Type B pancreatic cell (in vitro differentiated cells): Measurements from ENCODE around the gene SFRP2. TPM values are rescaled to one million over a fixed set of nuclear protein-coding genes. Genes with fewer than 3 reads are reported as not detected.

Experiments
- DNase-seq: peaks from one replicate; pipeline ENCODE4 v3.0.0; 2021; ENCODE audit warnings: mixed read lengths; ENCODE audit not compliant: unreplicated experiment; ENCODE audit errors: extremely low spot score
- H3K27ac Mint-ChIP-seq: 2 replicates; pipeline ENCODE4 v1.8.0; 2021; ENCODE audit warnings: mild to moderate bottlenecking, mixed read lengths
- H3K27me3 Mint-ChIP-seq: 2 replicates; pipeline ENCODE4 v1.8.0; 2021; ENCODE audit warnings: mixed read lengths
- H3K36me3 Mint-ChIP-seq: 2 replicates; pipeline ENCODE4 v1.8.0; 2021; ENCODE audit warnings: mixed read lengths
- H3K4me1 Mint-ChIP-seq: one replicate; pipeline ENCODE4 v1.8.0; 2021; ENCODE audit warnings: mixed read lengths; ENCODE audit not compliant: unreplicated experiment
- H3K4me3 Mint-ChIP-seq: 2 replicates; pipeline ENCODE4 v1.8.0; 2021; ENCODE audit warnings: mild to moderate bottlenecking, mixed read lengths
- H3K9me3 Mint-ChIP-seq: 2 replicates; pipeline ENCODE4 v1.8.0; 2021; ENCODE audit warnings: mixed read lengths
- CTCF ChIP-seq: fragments of 200-600 bp; sonication (generic); conservative IDR thresholded peaks from 2 replicates; pipeline ENCODE4 v1.5.0; 2021; ENCODE audit warnings: antibody characterized with exemption, mild to moderate bottlenecking
- total RNA-seq: library from RNA; stranded (reverse); gene quantifications from 2 replicates; pipeline ENCODE4 v1.2.1, GENCODE V29; 2021; ENCODE audit warnings: low replicate concordance

Gene SFRP2
- total RNA-seq, 1 donor from 2014 or later: 31.9 TPM

DNA sequence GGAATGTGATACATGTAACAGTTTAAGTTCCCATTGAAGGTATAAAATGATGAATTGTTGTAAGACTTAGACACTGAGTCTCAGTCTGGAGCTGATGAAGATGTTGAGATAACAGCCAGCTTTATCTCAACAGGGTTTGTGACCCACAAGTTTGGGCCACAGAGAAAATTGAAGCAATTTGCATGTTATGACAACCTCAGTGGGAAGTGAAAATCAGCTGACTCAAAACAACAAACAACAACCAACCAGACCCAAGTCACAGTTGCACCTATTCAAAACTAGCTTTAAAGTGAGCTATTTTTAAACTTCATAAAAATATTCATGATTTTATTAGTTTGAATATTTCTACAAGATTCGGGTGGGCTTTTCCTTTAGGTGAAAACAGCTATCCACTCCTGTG, 8.0 kb downstream of the SFRP2 start:
- peaks cover 29% of the 10 kb centered on the region for H3K4me1 Mint-ChIP-seq
- H3K27ac Mint-ChIP-seq: no peak overlapping the region
- H3K27me3 Mint-ChIP-seq: peaks cover 10% of the 10 kb centered on the region
- no peaks in the 10 kb centered on the region for H3K36me3 Mint-ChIP-seq
- H3K4me3 Mint-ChIP-seq: no peak overlapping the region
- TF ChIP-seq CTCF: no peak
- DNase-seq: no peak
- no peaks in the 10 kb centered on the region for H3K9me3 Mint-ChIP-seq

- Mint-ChIP-seq H3K9me3 (no peaks in the 10 kb centered on the region), H3K36me3 (no peaks in the 10 kb centered on the region), H3K27me3 (peaks cover 5% of the 10 kb centered on the region), H3K27ac (no peak overlapping the region), H3K4me3 (no peak overlapping the region), H3K4me1 (peaks cover 24% of the 10 kb centered on the region)
- DNase-seq: no peak
- no peak for TF ChIP-seq CTCF
Measured at GRCh38 chr4:153780221-153780620, 8.7 kb downstream of the SFRP2 start.

- no peaks in the 10 kb centered on the region for H3K9me3 Mint-ChIP-seq
- no peak overlapping the region for H3K27ac Mint-ChIP-seq
- no peak overlapping the region for H3K4me3 Mint-ChIP-seq
- DNase-seq: no peak
- peaks cover 2% of the 10 kb centered on the region for H3K27me3 Mint-ChIP-seq
- peaks cover 22% of the 10 kb centered on the region for H3K4me1 Mint-ChIP-seq
- no peaks in the 10 kb centered on the region for H3K36me3 Mint-ChIP-seq
- TF ChIP-seq CTCF: no peak
Measured at GRCh38 chr4:153778383-153778782, 10.5 kb downstream of the SFRP2 start.

- Mint-ChIP-seq H3K27me3 (peaks cover 2% of the 10 kb centered on the region), H3K9me3 (no peaks in the 10 kb centered on the region), H3K27ac (no peak overlapping the region), H3K4me3 (no peak overlapping the region), H3K4me1 (peaks cover 13% of the 10 kb centered on the region), H3K36me3 (no peaks in the 10 kb centered on the region)
- DNase-seq: no peak
- TF ChIP-seq CTCF: no peak
Measured at GRCh38 chr4:153777421-153777820, 11.5 kb downstream of the SFRP2 start.

DNA sequence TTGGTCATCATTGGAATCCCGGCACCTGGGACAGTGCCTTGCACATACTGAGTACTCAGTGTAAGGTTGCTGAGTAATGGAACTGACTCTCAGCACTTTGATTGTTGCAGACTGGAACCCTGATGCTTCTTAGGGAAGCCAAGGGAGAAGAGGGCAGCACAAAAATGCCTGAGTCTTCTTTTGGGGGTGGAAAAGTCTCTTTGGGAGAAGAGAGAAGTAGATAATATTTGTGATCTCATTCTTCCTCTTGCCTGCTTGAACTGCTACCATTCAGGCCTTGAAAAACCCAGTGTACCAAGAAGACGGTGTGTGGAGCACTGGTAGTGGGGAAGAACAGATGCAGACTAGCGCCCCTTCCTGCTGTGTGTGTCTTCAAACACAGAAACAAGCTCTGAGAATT, 12.3 kb downstream of the SFRP2 start:
- H3K4me1 Mint-ChIP-seq: peaks cover 4% of the 10 kb centered on the region
- H3K4me3 Mint-ChIP-seq: no peak overlapping the region
- no peaks in the 10 kb centered on the region for H3K36me3 Mint-ChIP-seq
- H3K27ac Mint-ChIP-seq: no peak overlapping the region
- H3K27me3 Mint-ChIP-seq: peaks cover 2% of the 10 kb centered on the region
- no peak for DNase-seq
- no peak for TF ChIP-seq CTCF
- H3K9me3 Mint-ChIP-seq: no peaks in the 10 kb centered on the region

GRCh38 chr4:153773236-153773690, 15.6 kb downstream of the SFRP2 start:
- Mint-ChIP-seq H3K4me3 (no peak overlapping the region), H3K27ac (no peak overlapping the region), H3K27me3 (peaks cover 2% of the 10 kb centered on the region), H3K4me1 (no peaks in the 10 kb centered on the region), H3K9me3 (no peaks in the 10 kb centered on the region), H3K36me3 (no peaks in the 10 kb centered on the region)
- TF ChIP-seq CTCF: peak; percentile 21
- DNase-seq: no peak
